Right renal pelvis (tissue), 4 donors: ENCODE measurements around the gene APBA2. TPM values are rescaled to one million over a fixed set of nuclear protein-coding genes. Genes with fewer than 3 reads are reported as not detected.
"Not testable (repeated sequence)": the region's sequence is repeated elsewhere in the genome, so short reads cannot be mapped to it uniquely, and the experiment has no call there.

Source experiments
- DNase-seq, 4 donors: peaks; one replicate each; pipeline ENCODE4 v3.0.0-alpha.2; 2013; ENCODE audit warnings: low read depth in 4 of 4, low spot score in 3 of 4, missing footprints in 1 of 4
- polyA plus RNA-seq, 4 donors: library from polyadenylated mRNA; unstranded; fragments of 120-200 nt; gene quantifications; one replicate each; pipeline ENCODE4 v1.2.1, GENCODE V29; 2013; ENCODE audit not compliant: insufficient read length in 4 of 4

The APBA2 gene
- polyA plus RNA-seq, 4 donors = 11.4 to 15.2 (median 13.0) TPM

DNA sequence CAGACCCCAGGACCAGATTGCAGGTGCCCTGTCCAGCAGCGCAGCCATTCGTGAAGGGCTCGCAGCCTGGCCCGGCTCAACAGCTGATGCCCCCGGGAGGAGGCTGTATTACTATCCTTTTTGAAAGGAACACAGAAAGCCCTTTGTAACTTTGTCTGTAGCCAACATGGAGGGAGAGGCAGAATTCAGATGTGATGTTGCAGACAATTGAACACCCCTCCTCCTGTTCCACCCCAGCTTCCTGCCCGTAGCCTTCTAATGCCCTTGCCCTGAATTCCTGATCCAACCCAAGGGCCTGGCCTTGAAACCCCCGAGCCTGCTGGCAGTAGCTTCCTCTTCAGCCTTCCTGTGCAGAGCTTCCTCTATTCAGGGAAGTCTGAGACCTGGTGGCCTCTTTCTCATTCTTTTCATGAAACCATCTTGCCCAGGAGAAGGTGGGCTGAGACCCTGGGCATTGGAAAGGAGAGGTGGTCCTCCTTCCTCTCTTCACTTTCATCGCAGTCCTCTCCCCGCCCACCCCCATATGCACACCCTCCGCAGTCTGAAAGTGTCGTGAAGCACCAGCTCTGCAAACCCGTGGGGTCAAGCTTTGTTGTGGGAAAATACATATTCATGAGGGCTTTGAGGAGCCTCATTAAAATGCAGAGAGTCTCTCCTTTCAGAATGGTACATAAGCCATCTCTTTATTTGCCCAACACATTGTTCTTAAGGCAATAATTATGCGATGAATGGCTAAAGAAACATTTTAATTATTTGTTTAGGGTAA, 109.2 kb downstream of the APBA2 start:
- no peak for DNase-seq

GRCh38 chr15:28995705-28996104, 109.9 kb downstream of the APBA2 start:
- DNase-seq = no peak

DNA sequence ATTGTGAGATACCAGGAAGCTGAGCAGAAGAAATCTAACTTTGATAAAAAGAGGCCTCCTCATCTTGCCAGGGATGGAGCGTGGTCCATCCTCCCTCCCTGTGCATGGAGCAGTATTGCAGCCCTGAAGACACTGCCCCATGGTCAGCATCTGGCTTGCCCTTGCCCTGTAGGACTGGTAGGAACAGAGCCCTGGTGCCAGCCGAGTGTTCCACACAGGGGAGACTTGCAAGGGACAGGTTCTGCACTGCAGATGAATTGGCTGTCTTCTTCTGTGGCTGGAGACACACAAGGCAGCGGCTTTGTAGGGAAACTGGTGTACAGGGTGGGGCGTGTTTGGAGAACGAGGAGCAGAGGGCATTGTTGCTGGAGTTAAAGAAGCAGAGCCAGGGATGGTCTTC, 110.5 kb downstream of the APBA2 start:
- no peak for DNase-seq

- DNase-seq = no peak
Measured at GRCh38 chr15:28996953-28997352, 111.2 kb downstream of the APBA2 start.

- DNase-seq = no peak
Measured at GRCh38 chr15:28997791-28998190, 112.0 kb downstream of the APBA2 start.

DNA sequence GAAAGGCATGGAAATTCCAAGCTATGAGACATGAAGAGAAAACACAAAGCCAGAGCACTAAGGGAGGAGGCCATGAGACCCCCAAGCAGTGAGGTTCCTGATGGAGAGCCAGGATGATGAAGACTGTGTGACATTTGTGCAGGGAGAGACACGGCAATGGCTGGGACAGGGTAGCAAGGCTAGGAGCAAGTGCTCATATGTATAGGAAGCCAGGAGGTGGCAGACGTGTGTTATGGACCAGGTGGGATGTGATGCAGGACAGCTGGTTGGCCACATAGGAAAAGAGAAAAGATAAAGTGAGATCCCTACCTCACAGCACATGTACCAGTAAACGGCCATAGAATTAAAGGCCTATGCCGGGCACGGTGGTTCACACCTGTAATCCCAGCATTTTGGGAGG, 112.7 kb downstream of the APBA2 start:
- no peak for DNase-seq

GRCh38 chr15:29003191-29003839, 117.5 kb downstream of the APBA2 start:
- DNase-seq = no peak

- no peak for DNase-seq
Measured at GRCh38 chr15:29003840-29004233, 118.1 kb downstream of the APBA2 start.

GRCh38 chr15:29005931-29006330, 120.2 kb downstream of the APBA2 start:
- no peak for DNase-seq

GRCh38 chr15:29008846-29009245, 123.1 kb downstream of the APBA2 start:
- DNase-seq = no peak

DNA sequence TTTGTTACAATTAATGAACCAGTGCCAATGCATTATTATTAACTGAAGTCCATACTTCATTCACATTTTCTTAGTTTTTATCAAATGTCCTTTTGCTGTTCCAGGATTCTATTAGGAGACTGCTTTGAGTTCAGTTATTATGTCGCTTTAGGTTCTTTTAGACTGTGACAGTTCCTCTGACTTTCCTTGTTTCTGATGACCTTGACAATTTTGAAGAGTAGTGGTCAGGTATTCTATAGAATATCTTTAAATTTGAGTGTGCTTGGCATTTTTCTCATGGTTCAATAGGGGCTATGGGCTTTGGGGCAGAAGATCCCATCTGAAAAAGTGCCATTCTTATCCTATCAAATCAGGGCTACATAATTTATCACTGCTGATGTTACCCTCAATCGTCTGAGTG, 126.3 kb downstream of the APBA2 start:
- DNase-seq = no peak

GRCh38 chr15:29014493-29014892, 128.7 kb downstream of the APBA2 start:
- no peak for DNase-seq

GRCh38 chr15:29016518-29016917, 130.7 kb downstream of the APBA2 start:
- no peak for DNase-seq

GRCh38 chr15:29018120-29018805, 132.5 kb downstream of the APBA2 start:
- no peak for DNase-seq

DNA sequence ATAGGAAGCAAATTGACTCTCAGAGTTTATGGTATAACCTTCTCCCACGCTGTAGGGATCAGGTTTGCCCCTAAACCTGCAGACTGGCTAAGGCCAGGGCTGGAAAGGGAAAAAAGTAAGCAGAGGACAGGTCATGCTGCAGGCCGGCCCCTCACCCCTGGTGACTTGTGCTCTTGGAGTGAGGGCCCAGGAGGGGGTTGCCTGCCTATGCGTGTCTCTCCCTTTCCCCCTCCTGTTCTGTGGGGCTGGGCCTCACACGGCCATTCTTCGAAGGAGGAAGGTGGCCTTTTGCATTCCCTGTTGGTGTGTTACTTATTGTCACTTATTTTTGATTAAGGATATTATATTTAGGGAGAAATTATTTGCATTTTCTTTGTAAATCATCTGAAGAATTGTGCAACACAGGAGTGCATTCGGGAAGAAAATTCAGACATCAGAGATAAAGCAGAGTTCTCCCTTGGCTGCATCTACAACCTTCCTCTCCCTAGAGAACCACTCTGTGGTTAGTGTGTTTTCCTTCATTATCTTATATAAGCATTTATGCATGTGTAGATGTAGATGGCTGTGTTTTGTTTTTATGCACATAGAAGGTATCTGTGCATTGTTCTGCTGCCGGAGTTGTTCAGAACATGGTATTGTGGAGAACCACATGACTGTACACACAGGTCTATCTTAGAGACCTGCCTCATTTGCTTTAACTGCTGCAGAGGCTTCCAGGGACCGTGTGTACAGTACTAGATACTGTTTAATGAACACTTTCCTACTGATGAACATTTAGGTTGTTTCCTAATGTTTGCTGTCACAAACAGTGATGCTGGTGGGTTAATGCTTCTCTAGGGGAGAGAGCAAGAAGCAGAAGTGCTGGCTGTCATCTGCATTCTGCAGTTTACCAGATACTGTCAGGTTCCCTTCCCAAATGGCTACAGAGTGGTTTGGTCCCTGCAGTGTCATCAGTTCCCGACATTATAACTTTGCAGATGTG, 133.5 kb downstream of the APBA2 start:
- no peak for DNase-seq

GRCh38 chr15:29021857-29022256, 136.1 kb downstream of the APBA2 start:
- DNase-seq = no peak

GRCh38 chr15:29024662-29025061, 138.9 kb downstream of the APBA2 start:
- no peak for DNase-seq

DNA sequence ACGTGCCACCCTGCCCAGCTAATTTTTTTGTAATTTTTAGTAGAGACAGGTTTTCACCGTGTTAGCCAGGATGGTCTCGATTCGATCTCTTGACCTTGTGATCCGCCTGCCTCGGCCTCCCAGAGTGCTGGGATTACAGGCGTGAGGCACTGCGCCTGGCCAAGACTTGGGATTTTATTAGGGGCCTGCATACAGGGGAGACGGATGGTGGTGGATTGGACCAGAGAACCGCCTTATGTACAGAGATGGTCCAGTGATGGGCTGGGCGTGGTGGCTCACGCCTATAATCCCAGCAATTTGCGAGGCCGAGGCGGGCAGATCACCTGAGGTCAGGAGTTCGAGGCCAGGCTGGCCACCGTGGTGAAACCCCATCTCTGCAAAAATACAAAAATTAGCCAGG, 139.6 kb downstream of the APBA2 start:
- DNase-seq = not testable (repeated sequence)

DNA sequence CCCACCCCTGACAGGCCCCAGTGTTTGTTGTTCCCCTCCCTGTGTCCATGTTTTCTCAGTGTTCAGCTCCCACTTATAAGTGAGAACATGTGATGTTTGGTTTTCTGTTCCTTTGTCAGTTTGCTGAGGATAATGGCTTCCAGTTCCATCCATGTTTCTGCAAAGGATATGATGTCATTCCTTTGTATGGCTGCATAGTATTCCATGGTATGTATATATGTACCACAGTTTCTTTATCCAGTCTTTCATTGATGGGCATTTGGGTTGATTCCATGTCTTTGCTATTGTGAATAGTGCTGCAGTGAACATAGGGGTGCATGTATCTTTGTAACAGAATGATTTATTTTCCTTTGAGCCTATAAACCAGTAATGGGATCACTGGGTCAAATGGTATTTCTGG, 142.4 kb downstream of the APBA2 start:
- not testable (repeated sequence) for DNase-seq

DNA sequence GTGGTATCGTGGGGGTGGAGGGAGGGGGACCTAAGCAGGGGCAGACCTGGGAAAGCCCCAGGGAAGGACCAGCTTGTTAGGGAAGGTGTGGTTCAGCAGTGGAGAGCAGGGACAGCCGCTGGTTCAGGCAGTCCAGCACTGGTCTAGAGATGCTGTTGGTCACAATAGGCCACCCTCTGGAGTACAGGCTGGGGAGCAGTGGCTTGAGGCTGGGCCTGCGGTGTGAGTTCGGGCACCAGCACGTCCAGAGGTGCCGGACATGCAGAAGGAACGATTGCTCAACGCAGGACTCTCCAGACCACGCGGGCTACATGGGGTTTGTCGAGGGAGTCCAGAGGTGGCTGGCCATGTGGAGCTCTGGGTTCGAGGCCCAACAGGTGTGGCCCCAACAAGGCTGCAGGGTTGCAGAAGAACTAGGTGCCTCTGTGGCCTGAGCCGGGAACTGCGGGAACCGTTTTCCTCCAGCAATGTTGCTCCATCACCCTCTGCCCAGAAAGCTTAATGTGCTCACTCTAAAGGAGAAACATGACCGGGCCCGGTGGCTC, 143.9 kb downstream of the APBA2 start:
- no peak for DNase-seq
